A549 (cell line): ENCODE results near the gene SNX30.

ENCODE experiments used
- BHLHE40 ChIP-seq: IDR thresholded peaks from 2 replicates; pipeline ENCODE4 v1.6.1; 2012; ENCODE audit warnings: low read depth, low read length, inconsistent platforms
- CBX8 ChIP-seq: fragments of 200-600 bp; sonication (generic); IDR thresholded peaks from 2 replicates; pipeline ENCODE4 v1.6.1; 2016
- CEBPB ChIP-seq, 2 experiments: fragments of >200 bp in 1 of 2; sonication (Bioruptor Twin) in 1 of 2; formaldehyde crosslinking in 1 of 2; IDR thresholded peaks; 2 replicates each; pipeline ENCODE4 v1.6.1; 2012 to 2016
- CTCF ChIP-seq: fragments of >200 bp; sonication (Bioruptor Twin); formaldehyde crosslinking; IDR thresholded peaks from 3 replicates; pipeline ENCODE4 v1.5.1; 2016
- EP300 ChIP-seq, 2 experiments: fragments of >200 bp; sonication (Bioruptor Twin); formaldehyde crosslinking; IDR thresholded peaks; 2 replicates in 1 of 2; 3 replicates in 1 of 2; pipeline ENCODE4 v1.6.1; 2016 to 2017
- GATA3 ChIP-seq: IDR thresholded peaks from 2 replicates; pipeline ENCODE4 v1.6.1; 2012; ENCODE audit warnings: borderline replicate concordance
- RAD21 ChIP-seq, 2 experiments: fragments of >200 bp in 1 of 2; sonication (Bioruptor Twin) in 1 of 2; formaldehyde crosslinking in 1 of 2; IDR thresholded peaks in 1 of 2; conservative IDR thresholded peaks in 1 of 2; 2 replicates in 1 of 2; 3 replicates in 1 of 2; pipeline ENCODE4 v1.6.1; 2012 to 2018; ENCODE audit warnings: inconsistent platforms in 1 of 2

GRCh38 chr9:112881331-112881730 is 130.8 kb downstream of the SNX30 start:
- TF ChIP-seq CEBPB (IDR thresholded peaks at IDR 0.05) (no peak), CTCF (no peak), EP300 (IDR thresholded peaks at IDR 0.05) (no peak), CBX8 (no peak), RAD21 (conservative IDR thresholded peaks at IDR 0.05 in 1 of 2, IDR thresholded peaks at IDR 0.05 in 1 of 2) (no peak), BHLHE40 (no peak), GATA3 (no peak)
